GM19099 (cell line): ENCODE results near the gene ANO9.

Experiments used
- POLR2A ChIP-seq: IDR thresholded peaks from 3 replicates; pipeline ENCODE4 v1.6.1; 2011; ENCODE audit warnings: low read depth; ENCODE audit not compliant: insufficient read length; ENCODE audit errors: extremely low read depth

The ANO9 gene

DNA sequence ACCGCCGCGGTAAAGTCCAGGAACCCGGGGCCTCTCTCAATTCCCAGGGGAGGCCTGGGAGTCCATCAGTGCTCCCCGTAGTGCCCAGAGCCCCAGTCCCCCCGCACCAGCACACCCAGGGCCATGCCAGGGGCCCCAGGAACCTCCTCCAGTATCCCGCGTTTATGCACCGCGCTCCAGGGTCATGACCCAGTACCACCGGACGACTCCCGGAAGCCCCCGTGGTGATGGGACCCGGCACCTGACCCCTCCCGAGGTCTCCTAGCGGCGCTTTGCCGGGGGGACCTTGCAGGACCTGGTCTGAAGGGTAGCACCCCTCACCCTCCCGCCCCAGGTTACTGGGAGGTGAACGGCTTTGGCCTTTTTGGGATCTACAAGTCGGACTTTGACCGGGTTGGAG, 61.3 kb downstream of the ANO9 start:
- no peak for TF ChIP-seq POLR2A

DNA sequence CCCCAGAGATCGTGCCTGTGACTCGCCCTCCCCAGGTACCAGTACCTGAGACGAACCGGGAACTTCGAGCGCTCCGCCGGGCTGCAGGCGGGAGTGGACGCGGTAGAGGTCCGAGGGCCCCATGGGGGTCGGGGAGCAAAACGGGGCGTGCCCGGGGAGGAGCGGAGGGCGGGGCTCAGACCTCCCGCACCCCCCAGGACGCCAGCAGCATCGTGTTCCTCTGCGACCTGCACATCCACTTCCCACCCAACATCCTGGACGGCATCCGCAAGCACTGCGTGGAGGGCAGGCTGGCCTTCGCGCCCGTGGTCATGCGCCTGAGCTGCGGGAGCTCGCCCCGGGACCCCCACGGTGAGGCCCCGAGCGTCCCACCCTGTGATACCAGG, 61.7 kb downstream of the ANO9 start:
- no peak for TF ChIP-seq POLR2A

DNA sequence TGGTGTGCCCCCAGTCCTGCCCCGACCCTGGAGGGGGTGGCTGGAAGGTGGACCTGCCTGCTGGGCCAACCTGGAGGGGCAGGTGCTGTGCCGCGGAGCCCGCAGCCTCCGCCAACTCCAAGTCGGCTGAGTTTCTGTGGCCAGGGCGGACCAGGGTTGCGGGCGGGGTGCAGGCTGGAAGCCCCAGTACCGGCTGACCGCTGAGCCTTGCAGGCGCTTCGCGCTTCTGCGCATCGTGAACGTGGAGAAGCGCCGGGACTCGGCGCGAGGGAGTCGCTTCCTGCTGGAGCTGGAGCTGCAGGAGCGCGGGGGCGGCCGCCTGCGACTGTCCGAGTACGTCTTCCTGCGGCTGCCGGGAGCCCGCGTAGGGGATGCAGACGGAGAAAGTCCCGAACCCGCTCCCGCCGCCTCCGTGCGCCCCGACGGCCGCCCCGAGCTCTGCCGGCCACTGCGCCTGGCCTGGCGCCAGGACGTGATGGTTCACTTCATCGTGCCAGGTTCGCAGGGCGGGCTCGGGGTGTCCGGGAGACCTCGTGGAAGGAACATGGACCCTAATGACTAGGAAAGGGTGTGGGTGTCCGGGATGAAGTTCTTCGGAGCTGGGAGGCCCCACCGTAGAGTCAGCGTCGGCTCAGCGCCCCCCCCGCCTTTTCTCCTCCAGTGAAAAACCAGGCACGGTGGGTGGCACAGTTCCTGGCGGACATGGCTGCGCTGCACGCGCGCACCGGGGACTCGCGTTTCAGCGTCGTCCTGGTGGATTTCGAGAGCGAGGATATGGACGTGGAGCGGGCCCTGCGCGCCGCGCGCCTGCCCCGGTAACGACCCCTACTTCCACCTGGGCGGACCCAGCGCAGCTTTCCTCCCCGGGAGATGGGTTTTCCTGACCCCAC, 62.4 kb downstream of the ANO9 start:
- no peak for TF ChIP-seq POLR2A

DNA sequence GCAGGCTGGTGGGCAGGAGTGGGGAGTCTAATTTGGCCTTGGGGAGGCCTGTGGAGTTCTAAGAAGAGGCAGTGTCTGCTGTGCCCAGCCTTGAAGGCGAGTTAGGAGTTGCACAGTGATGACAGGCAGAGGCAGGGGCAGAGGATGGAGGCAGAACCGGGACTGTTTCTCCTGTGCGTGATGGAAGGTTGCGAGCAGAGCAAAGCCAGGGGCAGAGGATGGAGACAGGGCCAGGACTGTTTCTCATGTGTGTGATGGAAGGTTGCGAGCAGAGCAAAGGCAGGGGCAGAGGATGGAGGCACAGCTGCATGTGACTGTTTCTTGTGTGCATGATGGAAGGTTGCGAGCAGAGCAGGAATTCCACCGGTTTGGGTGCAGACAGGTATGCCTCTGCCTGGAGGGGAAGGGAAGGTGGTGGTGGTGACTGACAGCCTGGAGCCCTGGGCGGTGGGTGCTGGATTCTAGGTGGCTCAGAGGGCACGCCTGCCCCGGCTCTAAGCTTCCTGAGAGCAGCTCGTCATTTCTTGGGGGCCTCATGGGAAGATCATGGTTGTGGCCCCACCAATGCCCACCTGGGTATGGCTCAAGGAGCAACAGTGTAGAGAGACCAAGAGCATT, 63.8 kb downstream of the ANO9 start:
- no peak for TF ChIP-seq POLR2A

DNA sequence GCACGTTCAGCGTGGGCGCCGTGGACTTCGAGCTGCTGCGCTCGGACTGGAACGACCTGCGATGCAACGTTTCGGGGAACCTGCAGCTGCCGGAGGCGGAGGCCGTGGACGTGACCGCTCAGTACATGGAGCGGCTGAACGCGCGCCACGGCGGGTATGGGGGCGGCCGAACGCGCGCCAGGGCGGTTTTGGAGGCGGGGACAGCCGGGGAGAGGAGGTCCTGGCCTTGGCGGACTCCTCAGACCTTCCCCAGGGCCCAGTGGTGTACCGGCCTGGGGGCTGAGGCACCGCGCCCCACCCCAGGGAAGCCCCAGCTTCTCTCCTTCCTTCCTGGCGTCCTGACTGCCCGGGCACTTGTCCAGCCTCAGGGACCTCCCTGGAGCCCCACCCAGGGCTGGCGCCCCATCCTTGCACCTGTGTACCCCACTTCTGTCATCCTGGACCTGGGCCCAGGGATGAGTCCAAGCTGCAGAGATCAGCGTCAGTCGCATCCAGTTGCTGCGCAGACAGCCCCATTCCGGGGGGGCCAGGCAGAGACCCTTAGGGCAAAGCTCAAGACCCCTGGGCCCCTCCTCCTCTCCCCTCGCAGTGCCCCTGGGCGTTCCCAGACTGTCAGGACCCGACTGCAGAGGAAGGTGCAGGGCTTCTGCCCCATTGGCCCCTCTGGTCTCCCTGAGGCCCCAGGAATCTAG, 64.5 kb downstream of the ANO9 start:
- no peak for TF ChIP-seq POLR2A

DNA sequence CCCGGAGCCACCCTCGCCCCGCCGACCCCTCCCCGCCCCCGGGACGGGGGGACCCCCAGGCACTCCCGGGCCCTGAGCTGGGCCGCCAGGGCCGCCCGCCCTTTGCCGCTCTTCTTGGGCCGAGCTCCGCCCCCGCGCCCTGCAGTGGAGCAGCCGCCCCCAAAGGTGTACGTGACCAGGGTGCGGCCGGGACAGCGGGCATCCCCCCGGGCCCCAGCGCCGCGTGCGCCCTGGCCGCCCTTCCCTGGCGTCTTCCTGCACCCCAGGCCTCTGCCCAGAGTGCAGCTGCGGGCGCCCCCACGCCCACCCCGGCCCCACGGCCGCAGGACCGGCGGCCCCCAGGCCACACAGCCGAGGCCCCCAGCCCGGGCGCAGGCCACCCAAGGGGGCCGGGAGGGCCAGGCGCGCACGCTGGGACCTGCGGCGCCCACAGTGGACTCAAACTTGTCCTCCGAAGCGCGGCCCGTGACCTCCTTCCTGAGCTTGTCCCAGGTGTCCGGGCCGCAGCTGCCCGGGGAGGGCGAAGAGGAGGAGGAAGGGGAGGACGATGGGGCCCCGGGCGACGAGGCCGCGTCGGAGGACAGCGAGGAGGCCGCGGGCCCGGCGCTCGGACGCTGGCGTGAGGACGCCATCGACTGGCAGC, 65.2 kb downstream of the ANO9 start:
- no peak for TF ChIP-seq POLR2A

DNA sequence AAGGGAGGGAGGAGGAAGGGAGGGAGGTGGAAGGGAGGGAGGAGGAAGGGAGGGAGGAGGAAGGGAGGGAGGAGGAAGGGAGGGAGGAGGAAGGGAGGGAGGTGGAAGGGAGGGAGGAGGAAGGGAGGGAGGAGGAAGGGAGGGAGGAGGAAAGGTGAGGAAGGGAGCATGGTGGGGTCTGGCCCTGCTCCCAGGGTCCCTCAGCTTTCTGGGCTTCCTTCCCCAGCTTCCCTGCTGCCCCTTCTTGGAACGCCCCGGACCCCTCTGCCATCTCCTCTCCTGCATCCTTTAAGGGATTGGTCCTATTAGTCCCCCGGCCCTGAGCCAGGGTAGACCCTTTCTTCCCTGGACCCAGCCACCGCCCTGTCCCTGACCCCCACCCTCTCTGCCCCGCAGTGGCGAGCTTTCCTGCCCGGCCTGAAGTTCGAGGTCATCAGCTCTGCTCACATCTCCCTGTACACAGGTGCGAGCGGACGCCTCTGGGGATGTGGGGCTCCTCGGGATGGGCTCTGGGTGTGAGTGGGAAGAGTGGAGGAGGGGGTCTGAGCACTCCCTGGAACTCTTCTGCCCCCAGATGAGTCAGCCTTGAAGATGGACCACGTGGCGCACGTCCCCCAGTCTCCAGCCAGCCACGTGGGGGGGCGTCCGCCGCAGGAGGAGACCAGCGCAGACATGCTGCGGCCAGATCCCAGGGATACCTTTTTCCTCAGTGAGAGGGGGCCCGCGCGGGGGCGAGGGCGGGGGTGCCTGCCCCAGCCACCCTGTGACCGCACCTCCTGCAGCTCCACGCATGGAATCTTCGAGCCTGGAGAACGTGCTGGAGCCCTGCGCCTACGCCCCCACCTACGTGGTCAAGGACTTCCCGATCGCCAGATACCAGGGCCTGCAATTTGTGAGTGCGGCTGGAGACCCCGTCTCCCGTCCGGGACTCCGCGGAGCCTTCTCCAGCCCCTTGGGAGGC, 66.5 kb downstream of the ANO9 start:
- no peak for TF ChIP-seq POLR2A

DNA sequence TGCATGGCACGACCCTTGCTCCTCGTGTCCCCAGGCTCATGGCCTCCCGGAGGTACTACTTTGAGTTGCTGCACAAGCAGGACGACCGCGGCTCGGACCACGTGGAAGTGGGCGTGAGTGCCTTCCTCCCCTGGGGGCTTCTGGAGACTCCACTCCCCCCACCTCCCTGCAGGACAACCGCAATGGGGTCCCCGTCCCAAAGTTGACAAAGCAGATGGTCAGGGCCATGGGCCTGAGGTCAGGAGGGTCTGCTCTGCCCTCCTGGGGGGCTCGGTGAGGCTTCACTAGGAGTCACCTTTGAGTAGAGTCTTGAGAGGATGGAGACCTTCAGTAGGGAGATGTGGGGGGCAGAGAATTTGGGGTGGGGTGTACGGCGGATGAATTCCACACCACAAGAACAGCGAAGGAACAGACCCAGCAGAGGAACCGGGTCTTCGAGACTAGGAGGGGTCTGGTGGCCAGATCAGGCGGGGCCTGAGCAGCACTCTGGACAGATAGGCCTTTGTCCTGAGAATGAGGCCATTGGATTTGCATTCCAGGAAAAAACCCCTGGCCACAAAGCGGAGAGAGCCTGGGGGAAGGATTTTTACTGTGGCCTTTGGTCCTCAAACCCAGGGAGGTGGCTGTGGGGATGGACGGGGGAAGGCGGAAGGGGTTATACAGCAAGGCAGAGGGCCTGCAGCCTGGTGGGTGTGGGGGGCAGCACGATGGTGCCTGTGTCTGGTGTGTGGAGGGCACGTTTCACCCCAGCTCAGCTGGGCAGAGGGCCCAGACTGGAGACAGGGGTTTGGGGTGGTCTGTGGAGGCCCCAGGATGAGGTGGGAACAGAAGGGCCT, 67.9 kb downstream of the ANO9 start:
- TF ChIP-seq POLR2A: no peak

DNA sequence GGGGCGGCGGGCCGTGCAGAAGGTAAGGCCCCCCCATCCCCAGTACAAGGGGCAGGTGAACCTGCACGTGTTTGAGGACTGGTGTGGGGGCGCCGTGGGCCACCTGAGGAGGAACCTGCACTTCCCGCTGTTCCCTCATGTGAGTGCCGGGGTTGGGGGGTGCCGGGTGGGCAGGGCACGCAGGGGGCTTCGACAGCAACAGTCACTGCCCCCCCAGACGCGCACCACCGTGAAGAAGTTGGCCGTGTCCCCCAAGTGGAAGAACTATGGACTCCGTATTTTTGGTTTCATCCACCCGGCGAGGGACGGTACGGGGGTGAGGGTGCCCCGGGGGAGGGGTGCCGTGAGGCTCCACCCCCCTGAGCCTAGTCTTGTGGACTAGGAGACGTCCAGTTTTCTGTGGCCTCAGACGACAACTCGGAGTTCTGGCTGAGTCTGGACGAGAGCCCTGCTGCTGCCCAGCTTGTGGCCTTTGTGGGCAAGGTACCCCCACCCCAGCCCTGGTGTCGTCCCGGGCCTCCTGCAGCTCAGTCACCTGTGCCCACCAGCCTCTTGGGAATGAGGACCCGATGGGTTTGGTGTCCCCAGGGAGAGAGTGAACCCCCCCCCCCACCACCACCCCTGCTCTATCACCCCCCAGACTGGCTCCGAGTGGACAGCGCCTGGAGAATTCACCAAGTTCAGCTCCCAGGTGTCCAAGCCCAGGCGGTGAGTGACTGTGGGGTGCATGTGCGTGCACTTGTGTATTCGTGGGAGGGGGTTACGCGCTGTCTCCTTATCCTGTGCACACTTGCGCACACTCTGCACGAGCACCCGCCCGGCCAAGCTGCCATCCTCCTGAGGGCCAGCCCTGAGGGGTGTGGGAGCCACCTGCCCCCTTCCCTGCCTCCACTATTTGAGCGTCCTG, 68.7 kb downstream of the ANO9 start:
- TF ChIP-seq POLR2A: no peak

DNA sequence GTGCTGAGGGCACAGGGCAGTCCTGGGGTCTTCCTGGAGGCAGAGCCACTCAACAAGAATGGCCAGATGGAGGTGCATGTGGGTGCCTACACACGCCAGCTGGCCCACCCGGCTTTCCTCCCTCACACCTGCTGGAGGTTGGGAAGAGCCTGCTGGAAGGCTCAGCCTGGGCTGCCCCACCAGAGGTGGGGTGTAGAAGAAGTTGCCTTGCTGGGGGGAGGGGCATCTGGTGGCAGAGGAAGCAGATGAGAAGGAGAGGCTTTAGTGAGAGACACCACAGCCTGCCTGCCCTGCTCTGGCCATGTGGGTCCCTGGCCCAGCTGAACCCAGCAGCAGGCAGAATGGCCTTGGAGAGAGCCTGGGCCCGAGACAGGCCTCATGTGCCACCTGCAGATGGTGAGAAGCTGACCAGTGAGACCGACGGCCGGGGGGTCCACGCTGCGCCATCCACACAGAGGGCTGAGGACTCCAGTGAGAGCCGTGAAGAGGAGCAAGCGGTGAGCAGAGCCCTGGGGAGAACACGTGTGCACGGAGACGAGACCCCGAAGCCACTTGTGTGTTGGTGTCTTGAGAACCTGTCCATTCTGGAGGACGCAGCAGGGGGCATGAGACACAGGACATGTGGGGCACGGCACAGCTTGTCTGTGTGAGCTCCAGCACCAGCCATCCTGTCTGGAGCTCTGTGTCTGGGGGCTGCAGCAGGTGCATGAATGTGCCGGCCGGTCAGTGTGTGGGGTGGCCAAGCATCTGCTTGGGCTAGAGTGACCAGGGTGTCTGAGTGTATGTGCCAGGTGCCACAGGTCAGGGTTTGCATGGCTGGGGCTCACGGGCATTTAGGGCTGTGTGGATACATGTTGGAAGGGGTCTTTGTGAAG, 69.9 kb downstream of the ANO9 start:
- no peak for TF ChIP-seq POLR2A

DNA sequence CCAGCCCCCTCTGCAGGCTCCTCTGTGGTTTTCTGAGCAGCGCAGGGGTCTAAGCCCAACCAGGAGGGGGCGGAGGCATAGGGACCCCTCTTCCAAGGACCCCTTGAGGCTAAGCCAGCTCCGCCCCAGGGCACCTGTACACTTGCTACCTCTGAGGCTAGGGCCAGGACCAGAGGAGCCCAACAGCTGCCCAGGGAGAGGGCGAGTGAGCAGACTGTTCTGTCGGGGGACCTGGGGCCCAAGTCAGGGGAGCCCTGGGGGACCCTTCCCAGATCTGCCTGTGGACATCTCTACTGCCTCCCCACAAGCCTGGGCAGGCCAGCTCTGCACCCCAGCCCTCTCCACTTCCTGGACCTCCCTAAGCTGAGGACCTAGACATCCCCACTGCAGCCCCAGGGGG, 70.8 kb downstream of the ANO9 start:
- TF ChIP-seq POLR2A: no peak
